Mesenchymal stem cell (in vitro differentiated cells and primary cell): ENCODE measurements around the gene MMAA.
A peak's percentile ranks its signal among the peaks of the same experiment; 100 is the strongest.

Source experiments
- DNase-seq: peaks from one replicate; pipeline ENCODE4 v3.0.0-alpha.2; 2013
- H2AFZ ChIP-seq: one replicate; pipeline ENCODE4 v1.6.1; 2013; ENCODE audit warnings: low read depth, mild to moderate bottlenecking, control low read depth, inconsistent platforms, low read length, moderate library complexity
- H2AK5ac ChIP-seq: 2 replicates; pipeline ENCODE4 v1.6.1; 2013; ENCODE audit warnings: low read length, moderate library complexity, mild to moderate bottlenecking, inconsistent platforms; ENCODE audit not compliant: severe bottlenecking
- H2BK120ac ChIP-seq: one replicate; pipeline ENCODE4 v1.6.1; 2013; ENCODE audit warnings: low read depth, mild to moderate bottlenecking, inconsistent platforms, low read length, moderate library complexity
- H2BK12ac ChIP-seq, 2 experiments: one replicate each; pipeline ENCODE4 v1.6.1; 2013; ENCODE audit warnings: inconsistent platforms in 2 of 2, low read length in 2 of 2, mild to moderate bottlenecking in 2 of 2, moderate library complexity in 2 of 2, control low read depth in 1 of 2
- H2BK15ac ChIP-seq: one replicate; pipeline ENCODE4 v1.6.1; 2013; ENCODE audit warnings: mild to moderate bottlenecking, low read depth, inconsistent platforms; ENCODE audit not compliant: poor library complexity, severe bottlenecking
- H2BK5ac ChIP-seq: 2 replicates; pipeline ENCODE4 v1.6.1; 2013; ENCODE audit warnings: low read depth, mild to moderate bottlenecking, low read length, control low read depth, inconsistent platforms; ENCODE audit not compliant: poor library complexity, severe bottlenecking
- H3K14ac ChIP-seq, 2 experiments: one replicate each; pipeline ENCODE4 v1.6.1; 2013; ENCODE audit warnings: inconsistent platforms in 2 of 2, low read length in 2 of 2, control low read depth in 1 of 2, mild to moderate bottlenecking in 1 of 2, moderate library complexity in 1 of 2
- H3K18ac ChIP-seq, 2 experiments: one replicate each; pipeline ENCODE4 v1.6.1; 2013; ENCODE audit warnings: inconsistent platforms in 2 of 2, low read length in 2 of 2, control low read depth in 1 of 2, low read depth in 1 of 2, mild to moderate bottlenecking in 1 of 2
- H3K23ac ChIP-seq, 2 experiments: one replicate each; pipeline ENCODE4 v1.6.1; 2013; ENCODE audit warnings: inconsistent platforms in 2 of 2, low read length in 2 of 2, mild to moderate bottlenecking in 2 of 2, moderate library complexity in 2 of 2, control low read depth in 1 of 2
- H3K27ac ChIP-seq: 2 replicates; pipeline ENCODE4 v1.5.1; 2013; ENCODE audit warnings: mild to moderate bottlenecking, moderate library complexity, low read length, control low read depth, inconsistent platforms; ENCODE audit not compliant: poor library complexity, severe bottlenecking
- H3K27me3 ChIP-seq, 2 experiments: 2 replicates each; pipeline versions ENCODE4 v1.6.1 to v1.7.0; 2013; ENCODE audit warnings: low read length in 2 of 2, mild to moderate bottlenecking in 2 of 2, moderate library complexity in 2 of 2, control low read depth in 1 of 2, inconsistent platforms in 1 of 2; ENCODE audit not compliant: control insufficient read depth in 1 of 2, insufficient read depth in 1 of 2
- H3K36me3 ChIP-seq, 2 experiments: 2 replicates each; pipeline versions ENCODE4 v1.6.1 to v1.7.0; 2013; ENCODE audit warnings: low read length in 2 of 2, control low read depth in 1 of 2, inconsistent platforms in 1 of 2, low read depth in 1 of 2, mild to moderate bottlenecking in 1 of 2; ENCODE audit not compliant: insufficient read depth in 2 of 2, control insufficient read depth in 1 of 2
- H3K4ac ChIP-seq, 2 experiments: one replicate each; pipeline ENCODE4 v1.6.1; 2013; ENCODE audit warnings: inconsistent platforms in 2 of 2, low read length in 2 of 2, mild to moderate bottlenecking in 2 of 2, moderate library complexity in 2 of 2, control low read depth in 1 of 2, low read depth in 1 of 2
- H3K4me1 ChIP-seq: 2 replicates; pipeline ENCODE4 v1.6.1; 2013; ENCODE audit warnings: low read depth, low read length, control low read depth; ENCODE audit not compliant: control insufficient read depth, insufficient read depth
- H3K4me2 ChIP-seq: 2 replicates; pipeline ENCODE4 v1.6.1; 2013; ENCODE audit warnings: low read length, mild to moderate bottlenecking, inconsistent platforms; ENCODE audit not compliant: poor library complexity, severe bottlenecking
- H3K4me3 ChIP-seq, 2 experiments: 2 replicates each; pipeline versions ENCODE4 v1.5.1 to v1.7.0; 2013; ENCODE audit warnings: low read length in 2 of 2, mild to moderate bottlenecking in 2 of 2, control low read depth in 1 of 2, low read depth in 1 of 2; ENCODE audit not compliant: insufficient read depth in 1 of 2
- H3K79me1 ChIP-seq: replicated peaks from 2 replicates; pipeline ENCODE4 v1.6.1; 2013; ENCODE audit warnings: mild to moderate bottlenecking, control low read depth, low read length, inconsistent platforms; ENCODE audit not compliant: poor library complexity, severe bottlenecking
- H3K9ac ChIP-seq: 2 replicates; pipeline ENCODE4 v1.7.0; 2013; ENCODE audit warnings: mild to moderate bottlenecking, low read length, moderate library complexity
- H3K9me3 ChIP-seq: 2 replicates; pipeline ENCODE4 v1.7.0; 2013; ENCODE audit warnings: mild to moderate bottlenecking, low read length; ENCODE audit not compliant: control insufficient read depth
- H4K8ac ChIP-seq: one replicate; pipeline ENCODE4 v1.6.1; 2013; ENCODE audit warnings: inconsistent platforms, mild to moderate bottlenecking, low read length, moderate library complexity
- H4K91ac ChIP-seq: one replicate; pipeline ENCODE4 v1.6.1; 2013; ENCODE audit warnings: mild to moderate bottlenecking, low read length, inconsistent platforms
- WGBS: methylation state at CpG from one replicate; pipeline ENCODE4 v1.1.7; 2013; ENCODE audit warnings: mixed read lengths; 5-methylcytosine and 5-hydroxymethylcytosine counted together

MMAA gene

DNA sequence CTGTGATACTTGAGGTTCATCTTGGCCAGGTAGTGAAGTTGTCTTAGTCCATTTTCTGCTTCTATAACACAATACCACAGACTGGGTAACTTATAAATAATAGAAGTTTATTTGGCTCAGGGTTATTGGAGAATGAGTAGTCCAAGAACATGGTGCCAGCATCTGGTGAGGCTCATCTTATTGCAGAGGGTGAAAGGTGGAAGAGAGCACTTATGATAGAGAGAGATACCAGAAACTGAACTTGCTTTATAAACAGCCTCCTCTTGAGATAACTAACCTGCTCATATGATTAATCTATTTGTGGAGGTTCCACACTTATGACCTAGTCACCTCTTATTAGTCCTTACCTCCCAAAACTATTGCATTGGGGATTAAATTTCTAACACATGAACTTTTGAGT is 62.3 kb downstream of the MMAA start:
- no peak overlapping the region for H4K8ac ChIP-seq
- H2AK5ac ChIP-seq = no peak overlapping the region
- H3K4me2 ChIP-seq = no peak overlapping the region
- no peak overlapping the region for H2BK15ac ChIP-seq
- H2BK120ac ChIP-seq = no peak overlapping the region
- H2BK5ac ChIP-seq = no peak overlapping the region
- H3K4ac ChIP-seq = no peak overlapping the region
- no peak overlapping the region for H2AFZ ChIP-seq
- H3K27ac ChIP-seq = no peak overlapping the region
- H3K4me1 ChIP-seq = peaks cover 2% of the 10 kb centered on the region
- no peaks in the 10 kb centered on the region for H3K9me3 ChIP-seq
- H3K27me3 ChIP-seq = no peaks in the 10 kb centered on the region
- no peak overlapping the region for H3K4me3 ChIP-seq
- no peak overlapping the region for H3K9ac ChIP-seq
- no peak overlapping the region for H3K14ac ChIP-seq
- H3K23ac ChIP-seq = no peak overlapping the region
- H3K79me1 ChIP-seq = no peaks in the 10 kb centered on the region
- no peak overlapping the region for H2BK12ac ChIP-seq
- H3K36me3 ChIP-seq = no peaks in the 10 kb centered on the region
- no peak overlapping the region for H4K91ac ChIP-seq
- H3K18ac ChIP-seq = no peak overlapping the region
- DNase-seq = no peak

DNA sequence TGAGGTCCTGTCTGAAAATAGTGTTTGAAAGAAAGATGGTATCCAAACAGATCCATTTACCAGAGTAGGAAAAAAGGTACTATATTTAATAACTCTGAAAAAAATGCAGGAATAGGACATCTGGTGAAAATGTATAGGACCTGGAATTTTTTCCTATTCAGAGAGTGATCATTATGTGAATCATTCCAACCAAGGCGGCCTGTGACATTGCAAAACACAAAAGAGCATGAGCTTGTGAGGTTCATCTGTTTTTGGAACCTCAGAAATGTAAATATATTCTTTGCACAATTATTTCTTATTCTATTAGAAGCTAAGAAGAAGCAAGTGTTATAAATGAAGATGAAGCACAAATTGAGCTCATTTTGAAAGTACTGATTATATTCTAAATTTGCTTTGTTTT is 62.8 kb downstream of the MMAA start:
- no peak overlapping the region for H3K18ac ChIP-seq
- no peak overlapping the region for H3K9ac ChIP-seq
- H3K14ac ChIP-seq = no peak overlapping the region
- H3K4me3 ChIP-seq = no peak overlapping the region
- H3K79me1 ChIP-seq = no peaks in the 10 kb centered on the region
- no peak overlapping the region for H2AK5ac ChIP-seq
- H3K4me2 ChIP-seq = no peak overlapping the region
- no peak overlapping the region for H4K8ac ChIP-seq
- H2BK12ac ChIP-seq = no peak overlapping the region
- H3K27me3 ChIP-seq = no peaks in the 10 kb centered on the region
- peaks cover 2% of the 10 kb centered on the region for H3K4me1 ChIP-seq
- H2BK120ac ChIP-seq = no peak overlapping the region
- H3K27ac ChIP-seq = no peak overlapping the region
- WGBS = no CpG with 5 or more reads among the region's 1 CpG
- no peaks in the 10 kb centered on the region for H3K9me3 ChIP-seq
- no peak overlapping the region for H3K23ac ChIP-seq
- H2AFZ ChIP-seq = no peak overlapping the region
- H4K91ac ChIP-seq = no peak overlapping the region
- peak; percentile 9 for DNase-seq
- no peak overlapping the region for H2BK5ac ChIP-seq
- no peaks in the 10 kb centered on the region for H3K36me3 ChIP-seq
- no peak overlapping the region for H2BK15ac ChIP-seq
- no peak overlapping the region for H3K4ac ChIP-seq

GRCh38 chr4:145686991-145687390 is 67.8 kb downstream of the MMAA start:
- H3K4me1 ChIP-seq = no peaks in the 10 kb centered on the region
- H3K79me1 ChIP-seq = no peaks in the 10 kb centered on the region
- H3K9ac ChIP-seq = no peak overlapping the region
- H2BK15ac ChIP-seq = no peak overlapping the region
- H3K4ac ChIP-seq = no peak overlapping the region
- no peak overlapping the region for H3K23ac ChIP-seq
- no peak overlapping the region for H3K14ac ChIP-seq
- H4K91ac ChIP-seq = no peak overlapping the region
- no peak overlapping the region for H2BK120ac ChIP-seq
- H3K9me3 ChIP-seq = no peaks in the 10 kb centered on the region
- H3K27me3 ChIP-seq = no peaks in the 10 kb centered on the region
- H4K8ac ChIP-seq = no peak overlapping the region
- no peaks in the 10 kb centered on the region for H3K36me3 ChIP-seq
- WGBS = no CpG with 5 or more reads among the region's 2 CpGs
- no peak overlapping the region for H3K27ac ChIP-seq
- no peak overlapping the region for H3K18ac ChIP-seq
- no peak overlapping the region for H2AK5ac ChIP-seq
- no peak overlapping the region for H3K4me2 ChIP-seq
- no peak for DNase-seq
- no peak overlapping the region for H3K4me3 ChIP-seq
- H2BK12ac ChIP-seq = no peak overlapping the region
- H2AFZ ChIP-seq = no peak overlapping the region
- no peak overlapping the region for H2BK5ac ChIP-seq

DNA sequence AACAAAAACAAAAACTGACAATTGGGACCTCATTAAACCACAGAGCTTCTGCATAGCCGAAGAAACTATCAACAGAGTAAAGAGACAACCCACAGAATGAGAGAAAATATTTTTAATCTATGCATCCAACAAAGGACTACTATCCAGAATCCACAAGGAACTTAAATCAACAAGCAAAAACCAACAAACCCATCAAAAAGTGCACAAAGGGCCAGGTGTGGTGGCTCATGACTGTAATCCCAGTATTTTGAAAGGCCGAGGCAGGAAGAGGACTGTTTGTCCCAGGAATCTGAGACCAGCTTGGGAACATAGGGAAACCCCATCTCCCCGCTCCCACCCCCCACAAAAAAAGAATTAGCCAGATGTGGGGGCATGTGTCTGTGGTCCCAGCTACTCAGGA is 71.4 kb downstream of the MMAA start:
- Histone ChIP-seq H3K4me3 (no peak overlapping the region), H2AFZ (no peak overlapping the region), H3K18ac (no peak overlapping the region), H3K9ac (no peak overlapping the region), H2AK5ac (no peak overlapping the region), H3K36me3 (no peaks in the 10 kb centered on the region), H3K27me3 (no peaks in the 10 kb centered on the region), H2BK5ac (no peak overlapping the region), H4K91ac (no peak overlapping the region), H3K27ac (no peak overlapping the region), H3K14ac (no peak overlapping the region), H4K8ac (no peak overlapping the region), H3K23ac (no peak overlapping the region), H3K79me1 (no peaks in the 10 kb centered on the region), H3K4ac (no peak overlapping the region), H3K4me2 (no peak overlapping the region), H2BK12ac (no peak overlapping the region), H3K9me3 (no peaks in the 10 kb centered on the region), H3K4me1 (no peaks in the 10 kb centered on the region), H2BK120ac (peak overlapping the region; percentile 34), H2BK15ac (no peak overlapping the region)
- DNase-seq = no peak
- WGBS = 87% methylated on average over 1 of the region's 3 CpGs
